ENCODE data around the gene SNIP1.
A peak's percentile ranks its signal among the peaks of the same experiment; 100 is the strongest.
"Not testable (repeated sequence)": the region's sequence is repeated elsewhere in the genome, so short reads cannot be mapped to it uniquely, and the experiment has no call there.

SNIP1 gene

DNA sequence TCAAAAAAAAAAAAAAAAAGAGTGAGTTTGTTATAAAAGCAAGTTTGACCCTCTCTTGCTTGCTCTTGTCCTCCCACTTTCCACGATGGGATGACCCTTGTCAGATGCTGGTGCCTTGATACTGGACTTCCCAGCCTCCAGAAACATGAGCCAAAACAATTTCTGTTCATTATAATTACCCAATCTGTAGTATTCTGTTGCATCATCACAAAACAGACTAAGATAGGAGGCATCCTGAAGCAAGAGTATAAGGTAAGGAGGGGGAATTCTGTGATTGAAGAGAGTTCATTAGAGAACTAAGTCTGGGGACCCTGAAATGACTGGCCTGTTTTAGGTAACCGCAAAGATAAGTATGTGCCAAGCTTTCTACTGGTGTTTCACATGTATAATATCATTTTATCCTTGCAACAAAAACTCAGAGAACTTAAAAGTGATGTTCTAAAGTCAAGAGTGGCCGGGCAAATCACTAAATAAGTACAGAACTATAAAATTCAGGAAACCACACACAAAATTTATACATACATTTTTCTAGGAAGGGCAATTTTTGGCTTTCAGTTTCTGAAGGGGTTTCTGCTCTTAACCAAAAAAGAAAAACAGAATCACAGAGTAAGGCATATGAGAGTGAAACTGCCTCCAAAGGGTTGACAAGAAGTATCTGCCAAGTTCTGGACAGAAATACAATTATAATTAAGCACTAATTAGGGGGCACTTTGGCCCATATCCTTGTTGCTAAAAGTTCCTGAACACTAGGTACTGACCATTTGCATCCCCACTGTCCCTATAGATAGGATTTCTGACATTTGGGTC, 16.6 kb upstream of the SNIP1 start:
- H3K27me3 ChIP-seq (ENCODE audit: control insufficient read depth, insufficient read depth, low read length), result no peaks in the 10 kb centered on the region
- no peak overlapping the region for H3K4me3 ChIP-seq (ENCODE audit: low read length)

DNA sequence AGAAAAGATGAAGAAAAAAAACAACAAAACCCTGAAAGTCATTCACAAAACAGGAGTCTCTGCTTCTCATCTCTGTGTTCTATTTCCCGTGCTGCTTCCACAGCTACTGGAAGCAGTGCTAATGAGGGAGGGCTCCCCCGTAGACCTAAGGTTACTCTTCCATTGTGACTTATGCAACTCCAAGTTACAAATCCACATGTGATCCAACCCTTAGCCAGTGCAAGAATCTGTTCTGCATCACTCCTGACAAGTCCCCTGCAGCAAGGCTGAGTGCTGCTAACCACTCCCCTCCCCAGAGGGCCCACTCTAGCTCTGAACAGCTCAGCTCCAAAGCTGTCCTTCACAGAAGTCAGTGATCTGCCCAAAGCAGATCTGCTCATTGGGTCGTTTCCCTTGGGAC, 12.9 kb upstream of the SNIP1 start:
- Histone ChIP-seq H3K27me3 (ENCODE audit: control insufficient read depth, insufficient read depth, low read length) (no peaks in the 10 kb centered on the region), H3K36me3 (ENCODE audit: control insufficient read depth, insufficient read depth, low read length) (peaks cover 38% of the 10 kb centered on the region), H3K27ac (ENCODE audit: low read depth, low read length) (no peak overlapping the region)

More for the DNA sequence above, 16.6 kb upstream of the SNIP1 start:
- no peak overlapping the region for H3K27ac ChIP-seq (ENCODE audit: low read depth, low read length)
- H3K9ac ChIP-seq (ENCODE audit: low read length), result no peak overlapping the region
- H3K36me3 ChIP-seq (ENCODE audit: control insufficient read depth, insufficient read depth, low read length), result peaks cover 53% of the 10 kb centered on the region
- H3K4me1 ChIP-seq (ENCODE audit: control insufficient read depth, insufficient read depth, low read length), result peaks cover 9% of the 10 kb centered on the region

DNA sequence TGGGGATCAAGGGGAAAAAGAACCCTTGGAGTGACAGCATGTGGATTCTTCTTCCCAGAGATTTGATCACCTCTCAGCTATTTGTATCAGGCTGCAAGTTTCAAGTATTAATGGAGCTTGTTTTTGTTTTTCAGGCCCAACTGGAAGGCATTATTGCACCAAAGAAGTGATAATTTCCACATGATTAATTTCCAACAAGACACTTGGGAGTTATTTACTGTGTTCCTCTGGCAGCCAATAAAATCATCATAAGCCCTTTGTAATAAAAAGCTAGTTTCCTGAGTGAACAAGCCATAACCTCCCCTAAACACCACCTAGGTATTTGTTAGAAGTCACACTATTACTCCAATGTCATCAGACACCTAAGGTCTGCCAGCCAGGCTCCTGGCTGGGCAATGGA, 10.8 kb upstream of the SNIP1 start:
- H3K9ac ChIP-seq (ENCODE audit: low read length), result no peak overlapping the region
- no peaks in the 10 kb centered on the region for H3K27me3 ChIP-seq (ENCODE audit: control insufficient read depth, insufficient read depth, low read length)
- H3K36me3 ChIP-seq (ENCODE audit: control insufficient read depth, insufficient read depth, low read length), result peaks cover 29% of the 10 kb centered on the region
- no peak overlapping the region for H3K27ac ChIP-seq (ENCODE audit: low read depth, low read length)
- no peak overlapping the region for H3K4me3 ChIP-seq (ENCODE audit: low read length)
- no peaks in the 10 kb centered on the region for H3K4me1 ChIP-seq (ENCODE audit: control insufficient read depth, insufficient read depth, low read length)

More for the DNA sequence above, 12.9 kb upstream of the SNIP1 start:
- no peak overlapping the region for H3K4me3 ChIP-seq (ENCODE audit: low read length)
- no peak overlapping the region for H3K9ac ChIP-seq (ENCODE audit: low read length)
- no peaks in the 10 kb centered on the region for H3K4me1 ChIP-seq (ENCODE audit: control insufficient read depth, insufficient read depth, low read length)

DNA sequence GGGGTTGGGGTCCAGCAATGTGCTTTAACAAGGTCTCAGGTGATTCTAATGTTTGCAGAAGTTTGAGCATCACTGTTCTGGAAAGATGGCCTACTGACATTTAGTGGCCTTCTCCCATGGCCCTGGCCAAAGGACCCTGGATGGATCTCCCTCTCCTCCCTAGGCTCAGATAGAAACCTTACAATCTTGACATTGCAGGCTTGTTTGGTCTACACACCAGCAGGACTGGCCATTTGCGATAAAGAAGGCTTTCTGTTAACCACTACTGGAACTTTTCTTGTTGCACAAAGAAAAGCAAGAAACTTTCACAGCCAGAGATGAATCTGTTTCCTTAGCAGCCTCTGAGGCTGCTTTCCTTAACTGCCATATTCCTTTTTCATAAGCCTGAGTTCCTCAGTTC, 8.9 kb upstream of the SNIP1 start:
- Histone ChIP-seq H3K4me3 (ENCODE audit: low read length) (no peak overlapping the region), H3K4me1 (ENCODE audit: control insufficient read depth, insufficient read depth, low read length) (no peaks in the 10 kb centered on the region), H3K27me3 (ENCODE audit: control insufficient read depth, insufficient read depth, low read length) (no peaks in the 10 kb centered on the region), H3K9ac (ENCODE audit: low read length) (no peak overlapping the region), H3K27ac (ENCODE audit: low read depth, low read length) (no peak overlapping the region), H3K36me3 (ENCODE audit: control insufficient read depth, insufficient read depth, low read length) (peaks cover 17% of the 10 kb centered on the region)

DNA sequence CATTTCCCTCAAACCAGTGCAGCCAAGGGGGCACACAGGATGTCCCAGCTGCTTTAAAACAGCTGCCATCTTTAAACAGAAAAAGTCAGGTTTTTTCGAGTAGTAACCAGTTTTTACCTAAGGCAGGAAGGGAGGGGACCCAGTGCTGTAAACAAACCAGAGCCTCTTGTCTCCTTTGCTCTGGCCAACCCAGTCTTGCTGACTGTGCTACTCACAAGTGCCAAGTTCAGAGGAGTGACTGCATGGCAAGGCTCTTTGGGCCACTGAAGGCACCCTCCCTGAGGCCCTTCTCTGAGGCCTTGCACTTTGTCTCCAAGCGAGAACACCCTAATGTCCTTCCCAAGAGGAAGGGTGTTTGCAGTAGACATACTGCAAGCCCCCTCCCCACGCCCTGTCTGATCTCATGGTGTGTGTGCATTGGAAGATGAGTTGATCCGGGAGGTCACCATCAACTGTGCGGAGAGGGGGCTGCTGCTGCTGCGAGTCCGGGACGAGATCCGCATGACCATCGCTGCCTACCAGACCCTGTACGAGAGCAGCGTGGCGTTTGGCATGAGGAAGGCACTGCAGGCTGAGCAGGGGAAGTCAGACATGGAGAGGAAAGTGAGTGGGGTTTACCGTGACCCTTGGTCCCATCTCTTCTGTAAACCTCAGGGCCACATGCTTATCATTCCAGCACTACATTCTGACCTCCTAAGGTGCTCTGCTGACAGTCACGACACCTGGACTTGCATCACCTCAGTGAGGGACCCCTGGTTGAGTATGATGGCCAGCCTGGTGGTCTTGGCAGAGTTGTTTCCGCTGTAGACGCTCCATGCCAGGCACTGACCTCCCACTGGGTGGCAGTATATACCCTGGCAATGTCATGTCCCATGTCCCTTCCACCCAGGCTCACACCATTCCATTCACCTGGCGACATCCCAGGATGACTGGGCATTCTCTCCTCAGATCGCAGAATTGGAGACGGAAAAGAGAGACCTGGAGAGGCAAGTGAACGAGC, 7.3 kb upstream of the SNIP1 start:
- Histone ChIP-seq H3K4me1 (ENCODE audit: control insufficient read depth, insufficient read depth, low read length) (peaks cover 7% of the 10 kb centered on the region), H3K27ac (ENCODE audit: low read depth, low read length) (no peak overlapping the region), H3K9ac (ENCODE audit: low read length) (no peak overlapping the region), H3K27me3 (ENCODE audit: control insufficient read depth, insufficient read depth, low read length) (no peaks in the 10 kb centered on the region), H3K36me3 (ENCODE audit: control insufficient read depth, insufficient read depth, low read length) (peaks cover 6% of the 10 kb centered on the region), H3K4me3 (ENCODE audit: low read length) (no peak overlapping the region)

DNA sequence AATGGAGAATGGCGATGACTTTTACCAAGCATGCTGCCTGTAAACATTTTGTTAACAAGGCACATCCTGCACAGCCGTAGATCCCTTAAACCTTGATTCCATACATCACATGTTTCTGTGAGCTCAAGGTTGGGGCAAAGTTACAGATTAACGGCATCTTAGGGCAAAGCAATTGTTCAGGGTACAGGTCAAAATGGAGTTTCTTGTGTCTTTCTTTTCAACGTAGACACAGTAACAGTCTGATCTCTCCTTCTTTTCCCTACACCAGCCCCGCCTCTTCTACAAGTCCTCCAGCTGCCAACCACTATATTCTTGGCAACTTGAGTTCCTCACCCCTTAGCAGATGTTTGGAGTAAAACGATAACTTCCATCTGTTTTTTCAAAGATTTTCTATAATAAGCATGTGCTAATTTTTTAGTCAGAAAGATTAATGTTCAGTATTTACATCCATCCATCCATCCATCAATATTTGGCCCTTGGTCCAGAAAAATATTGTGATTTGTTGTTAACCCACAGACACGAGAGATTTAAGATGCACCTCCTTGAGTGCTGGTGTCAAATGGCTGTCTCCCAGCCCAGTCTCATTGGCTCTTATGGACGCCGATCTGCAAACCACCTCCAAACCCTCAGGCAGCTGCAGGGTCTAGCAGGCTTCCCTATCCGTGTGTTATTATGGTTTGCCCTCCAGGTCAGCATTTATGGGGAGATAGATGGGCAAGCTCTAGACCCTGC, 6.5 kb upstream of the SNIP1 start:
- Histone ChIP-seq H3K9ac (ENCODE audit: low read length) (no peak overlapping the region), H3K4me1 (ENCODE audit: control insufficient read depth, insufficient read depth, low read length) (peaks cover 9% of the 10 kb centered on the region), H3K27me3 (ENCODE audit: control insufficient read depth, insufficient read depth, low read length) (no peaks in the 10 kb centered on the region), H3K27ac (ENCODE audit: low read depth, low read length) (no peak overlapping the region), H3K4me3 (ENCODE audit: low read length) (no peak overlapping the region), H3K36me3 (ENCODE audit: control insufficient read depth, insufficient read depth, low read length) (no peaks in the 10 kb centered on the region)

DNA sequence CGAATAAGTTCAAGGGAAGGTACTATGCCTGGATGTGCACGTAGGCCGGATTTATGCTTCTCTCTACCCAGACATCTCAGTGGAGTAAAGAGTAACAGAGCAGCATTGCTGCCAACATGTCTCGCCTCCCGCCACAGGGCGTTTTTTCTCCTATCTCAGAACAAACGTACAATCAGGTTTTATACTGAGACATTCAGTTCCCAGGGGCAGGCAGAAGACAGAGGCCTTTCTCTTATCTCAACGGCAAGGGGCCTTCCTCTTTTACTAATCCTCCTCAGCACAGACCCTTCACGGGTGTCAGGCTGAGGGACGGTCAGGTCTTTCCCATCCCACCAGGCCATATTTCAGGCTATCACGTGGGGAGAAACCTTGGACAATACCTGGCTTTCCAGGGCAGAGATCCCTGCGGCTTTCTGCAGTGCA, 5.9 kb upstream of the SNIP1 start:
- H3K4me1 ChIP-seq (ENCODE audit: control insufficient read depth, insufficient read depth, low read length); H3K36me3 ChIP-seq (ENCODE audit: control insufficient read depth, insufficient read depth, low read length); H3K27me3 ChIP-seq (ENCODE audit: control insufficient read depth, insufficient read depth, low read length); H3K4me3 ChIP-seq (ENCODE audit: low read length); H3K9ac ChIP-seq (ENCODE audit: low read length); H3K27ac ChIP-seq (ENCODE audit: low read depth, low read length): not testable (repeated sequence)

DNA sequence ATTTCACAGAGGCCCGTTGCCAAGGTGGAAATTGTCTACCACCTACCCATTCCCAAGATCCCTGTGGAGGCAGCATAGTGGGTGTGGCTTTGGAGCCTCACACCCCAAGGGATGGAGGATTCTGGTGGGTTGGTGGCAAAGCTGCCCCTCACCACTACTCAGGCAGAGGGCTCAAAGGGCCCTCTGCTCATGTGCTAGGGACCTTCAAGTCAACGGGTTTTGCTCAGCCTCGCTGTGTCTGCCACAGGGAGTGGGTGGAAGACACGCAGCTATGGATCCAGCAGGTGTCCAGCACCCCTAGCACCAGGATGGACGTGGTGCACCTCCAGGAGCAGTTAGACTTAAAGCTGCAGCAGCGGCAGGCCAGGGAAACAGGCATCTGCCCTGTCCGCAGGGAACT, 5.0 kb upstream of the SNIP1 start:
- Histone ChIP-seq H3K36me3 (ENCODE audit: control insufficient read depth, insufficient read depth, low read length) (no peaks in the 10 kb centered on the region), H3K4me1 (ENCODE audit: control insufficient read depth, insufficient read depth, low read length) (peaks cover 11% of the 10 kb centered on the region), H3K9ac (ENCODE audit: low read length) (no peak overlapping the region), H3K4me3 (ENCODE audit: low read length) (no peak overlapping the region), H3K27ac (ENCODE audit: low read depth, low read length) (no peak overlapping the region), H3K27me3 (ENCODE audit: control insufficient read depth, insufficient read depth, low read length) (no peaks in the 10 kb centered on the region)

DNA sequence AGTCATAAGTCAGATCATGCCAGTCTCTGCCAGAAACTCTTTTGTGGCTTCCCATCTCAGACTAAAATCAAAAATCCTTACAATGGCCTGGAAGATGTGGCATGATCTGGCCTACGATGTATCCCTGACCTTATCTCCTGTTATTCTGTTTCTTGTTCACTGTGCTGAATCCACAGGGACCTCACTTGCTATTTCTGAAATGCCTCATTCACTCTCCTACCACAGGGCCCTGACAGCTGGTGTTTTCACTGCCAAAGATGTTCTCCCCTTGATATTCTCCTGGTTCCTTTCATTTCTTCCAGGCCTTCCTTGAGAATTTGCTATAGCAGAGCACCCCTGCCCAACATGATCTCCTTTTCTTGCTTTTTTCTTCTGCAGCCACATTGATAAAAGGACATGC, 4.3 kb upstream of the SNIP1 start:
- no peaks in the 10 kb centered on the region for H3K27me3 ChIP-seq (ENCODE audit: control insufficient read depth, insufficient read depth, low read length)
- H3K27ac ChIP-seq (ENCODE audit: low read depth, low read length), result no peak overlapping the region
- no peak overlapping the region for H3K9ac ChIP-seq (ENCODE audit: low read length)

DNA sequence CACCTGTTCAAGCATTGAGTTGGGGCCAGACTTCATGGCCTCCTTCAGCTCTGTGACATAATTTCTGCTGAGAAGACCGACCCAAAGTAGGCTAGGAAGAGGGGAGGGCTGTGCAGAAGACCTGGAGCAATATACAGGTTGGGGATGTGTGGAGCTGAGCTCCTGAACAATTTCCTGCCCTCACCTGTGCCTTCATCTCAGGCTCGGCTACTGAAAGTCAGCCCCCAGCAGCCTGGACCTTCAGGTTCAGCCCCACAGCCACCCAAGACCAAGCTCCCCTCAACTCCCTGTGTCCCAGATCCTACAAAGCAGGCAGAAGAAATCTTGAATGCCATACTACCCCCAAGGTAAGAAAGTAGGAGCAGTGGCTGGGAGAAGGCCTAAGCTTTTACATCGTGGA, 3.3 kb upstream of the SNIP1 start:
- H3K27me3 ChIP-seq (ENCODE audit: control insufficient read depth, insufficient read depth, low read length), result no peaks in the 10 kb centered on the region
- H3K27ac ChIP-seq (ENCODE audit: low read depth, low read length), result no peak overlapping the region
- peaks cover 21% of the 10 kb centered on the region for H3K4me1 ChIP-seq (ENCODE audit: control insufficient read depth, insufficient read depth, low read length)
- H3K9ac ChIP-seq (ENCODE audit: low read length), result no peak overlapping the region
- peaks cover 2% of the 10 kb centered on the region for H3K36me3 ChIP-seq (ENCODE audit: control insufficient read depth, insufficient read depth, low read length)
- H3K4me3 ChIP-seq (ENCODE audit: low read length), result peak overlapping the region; percentile 58

More for the DNA sequence above, 4.3 kb upstream of the SNIP1 start:
- peaks cover 2% of the 10 kb centered on the region for H3K36me3 ChIP-seq (ENCODE audit: control insufficient read depth, insufficient read depth, low read length)
- H3K4me3 ChIP-seq (ENCODE audit: low read length), result no peak overlapping the region
- peaks cover 11% of the 10 kb centered on the region for H3K4me1 ChIP-seq (ENCODE audit: control insufficient read depth, insufficient read depth, low read length)

DNA sequence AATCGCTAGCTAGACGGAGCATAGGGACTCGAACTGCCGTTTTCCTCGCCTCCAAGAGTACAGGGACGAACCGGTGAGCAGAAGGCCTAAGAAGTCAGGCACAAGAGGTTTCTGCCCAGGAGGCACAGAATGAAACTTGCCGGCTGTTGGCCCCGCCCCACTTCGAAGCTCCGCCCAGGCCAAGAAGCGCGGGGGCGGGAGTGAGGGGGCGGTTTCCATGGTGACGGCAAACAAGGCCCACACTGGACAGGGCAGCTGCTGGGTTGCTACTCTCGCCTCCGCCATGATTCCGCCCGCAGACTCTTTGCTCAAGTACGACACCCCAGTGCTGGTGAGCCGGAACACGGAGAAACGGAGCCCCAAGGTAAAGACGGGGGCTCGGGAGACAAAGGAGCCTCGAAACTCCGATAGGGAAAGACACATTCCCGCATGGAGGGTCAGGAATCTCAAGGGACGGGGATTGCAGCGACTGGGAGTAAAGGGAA, 2.7 kb upstream of the SNIP1 start, which contains the start of gene DNALI1:
TSS of gene DNALI1 (plus strand) at position 229 of the 485 bp plus-strand sequence. CDS start at position 284, 55 bp downstream.
- H3K4me3 ChIP-seq (ENCODE audit: low read length), result peak within 1 kb of the TSS; percentile 58
- peak within 1 kb of the TSS; percentile 42 for H3K27ac ChIP-seq (ENCODE audit: low read depth, low read length)
- H3K4me1 ChIP-seq (ENCODE audit: control insufficient read depth, insufficient read depth, low read length), result peaks cover 21% of the 10 kb centered on the region
- H3K9ac ChIP-seq (ENCODE audit: low read length), result no peak within 1 kb of the TSS
- H3K36me3 ChIP-seq (ENCODE audit: control insufficient read depth, insufficient read depth, low read length), result peaks cover 3% of the 10 kb centered on the region
- no peaks in the 10 kb centered on the region for H3K27me3 ChIP-seq (ENCODE audit: control insufficient read depth, insufficient read depth, low read length)

DNA sequence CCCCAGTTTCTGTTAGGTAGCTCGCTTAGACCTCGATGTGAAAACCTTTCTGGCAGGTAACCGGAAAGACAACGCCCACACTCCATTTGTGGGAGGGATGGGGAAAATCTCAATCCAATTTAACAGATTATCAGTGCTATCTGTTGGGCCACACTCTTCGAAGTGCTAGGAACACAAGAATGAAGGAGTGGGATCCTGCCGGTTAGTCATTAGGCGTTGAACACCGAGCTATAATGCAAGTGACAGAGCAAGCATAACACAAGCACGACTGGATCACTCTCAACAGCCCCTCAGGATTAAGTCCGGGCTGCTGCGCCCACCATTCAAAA, 531 bp downstream of the SNIP1 start:
- H3K27ac ChIP-seq (ENCODE audit: low read depth, low read length), result peak overlapping the region; percentile 95

More for the DNA sequence above, 531 bp downstream of the SNIP1 start:
- Histone ChIP-seq H3K9ac (ENCODE audit: low read length) (peak overlapping the region; percentile 96), H3K4me1 (ENCODE audit: control insufficient read depth, insufficient read depth, low read length) (peaks cover 21% of the 10 kb centered on the region), H3K27me3 (ENCODE audit: control insufficient read depth, insufficient read depth, low read length) (no peaks in the 10 kb centered on the region), H3K4me3 (ENCODE audit: low read length) (peak overlapping the region; percentile 99), H3K36me3 (ENCODE audit: control insufficient read depth, insufficient read depth, low read length) (peaks cover 10% of the 10 kb centered on the region)
